ENCODE measurements around the gene MOSMO.

The MOSMO gene

DNA sequence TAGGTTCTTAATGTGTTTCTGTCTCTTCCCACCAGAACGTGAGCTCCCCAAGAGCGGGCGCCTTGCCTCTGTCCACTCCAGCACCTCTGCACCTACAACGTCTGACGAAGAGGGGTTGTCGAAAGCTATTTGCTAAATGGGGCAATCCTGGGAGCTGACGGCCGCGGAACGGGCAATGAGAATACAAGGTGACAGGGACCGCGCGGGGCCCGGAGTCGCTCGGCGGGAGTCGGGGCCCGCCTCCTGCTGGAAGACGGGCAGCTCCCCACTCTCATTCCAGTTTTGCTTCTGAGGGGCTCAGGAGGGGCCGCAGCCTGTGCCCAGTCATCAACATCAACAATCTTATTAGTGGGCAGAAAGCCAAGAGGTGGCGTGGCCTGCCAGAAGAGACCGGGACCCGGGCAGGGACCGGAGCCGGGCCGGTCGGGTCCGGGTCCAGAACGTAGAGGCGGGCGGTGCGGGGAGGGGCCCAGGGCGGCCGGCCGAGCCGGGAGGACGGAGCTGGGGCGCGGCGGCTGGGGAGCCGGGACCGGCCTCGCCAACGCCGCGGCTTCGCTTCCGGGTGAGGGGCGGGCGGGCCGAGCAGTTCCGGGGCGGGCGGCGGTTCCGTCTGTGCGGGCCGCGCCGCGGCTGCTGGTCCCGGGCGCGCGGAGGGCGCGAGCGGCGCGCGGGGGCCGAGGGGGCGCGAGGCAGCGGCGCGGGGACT, at the start of gene MOSMO:
TSS of gene MOSMO (plus strand) at position 603 of the 706 bp plus-strand sequence. CDS start 191 bp downstream, outside the sequence.
- in situ Hi-C loops (cut with MboI; ENCODE audit: low sequenced_read_pairs) = no loop called here

- in situ Hi-C loops (cut with MboI; ENCODE audit: low sequenced_read_pairs) = loop anchor here (25.0 kb wide), 1 partner anchor 147 kb away; no protein-coding TSS in a partner anchor
Observed at GRCh38 chr16:21959050-21959449, 48.9 kb upstream of the MOSMO start.

GRCh38 chr16:21962475-21962874, 45.4 kb upstream of the MOSMO start:
- in situ Hi-C loops (cut with MboI; ENCODE audit: low sequenced_read_pairs) = loop anchor here (25.0 kb wide), 1 partner anchor 150 kb away; no protein-coding TSS in a partner anchor

DNA sequence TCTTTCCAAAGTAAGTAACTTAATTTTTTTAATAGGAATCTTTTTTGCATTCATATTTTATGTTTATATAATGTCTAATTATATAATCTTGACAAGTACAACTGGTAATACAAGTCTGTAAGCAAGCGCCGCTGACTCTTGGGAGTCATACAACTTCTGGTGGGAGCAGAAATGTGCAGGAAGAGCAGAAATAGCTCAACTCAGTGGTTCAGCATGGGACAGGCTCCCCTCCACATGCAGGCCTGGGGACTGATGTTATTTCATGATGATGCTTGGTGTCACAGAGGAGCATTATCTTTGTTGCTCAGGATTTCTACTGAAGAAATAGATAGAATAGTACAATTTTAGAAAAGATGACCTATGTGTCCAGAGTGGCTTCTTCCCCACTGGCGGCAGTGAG, 44.0 kb upstream of the MOSMO start:
- in situ Hi-C loops (cut with MboI; ENCODE audit: low sequenced_read_pairs) = loop anchor here (25.0 kb wide), 1 partner anchor 152 kb away; no protein-coding TSS in a partner anchor

GRCh38 chr16:21964353-21964752, 43.6 kb upstream of the MOSMO start:
- in situ Hi-C loops (cut with MboI; ENCODE audit: low sequenced_read_pairs) = loop anchor here (25.0 kb wide), 1 partner anchor 152 kb away; no protein-coding TSS in a partner anchor

GRCh38 chr16:21971856-21972255, 36.1 kb upstream of the MOSMO start:
- in situ Hi-C loops (cut with MboI; ENCODE audit: low sequenced_read_pairs) = loop anchor here (25.0 kb wide), 1 partner anchor 160 kb away; no protein-coding TSS in a partner anchor

GRCh38 chr16:21973945-21974344, 34.0 kb upstream of the MOSMO start:
- in situ Hi-C loops (cut with MboI; ENCODE audit: low sequenced_read_pairs) = loop anchor here (25.0 kb wide), 1 partner anchor 162 kb away; no protein-coding TSS in a partner anchor

GRCh38 chr16:21980032-21980431, 27.9 kb upstream of the MOSMO start:
- in situ Hi-C loops (cut with MboI; ENCODE audit: low sequenced_read_pairs) = no loop called here

GRCh38 chr16:21982108-21982507, 25.8 kb upstream of the MOSMO start:
- in situ Hi-C loops (cut with MboI; ENCODE audit: low sequenced_read_pairs) = no loop called here

DNA sequence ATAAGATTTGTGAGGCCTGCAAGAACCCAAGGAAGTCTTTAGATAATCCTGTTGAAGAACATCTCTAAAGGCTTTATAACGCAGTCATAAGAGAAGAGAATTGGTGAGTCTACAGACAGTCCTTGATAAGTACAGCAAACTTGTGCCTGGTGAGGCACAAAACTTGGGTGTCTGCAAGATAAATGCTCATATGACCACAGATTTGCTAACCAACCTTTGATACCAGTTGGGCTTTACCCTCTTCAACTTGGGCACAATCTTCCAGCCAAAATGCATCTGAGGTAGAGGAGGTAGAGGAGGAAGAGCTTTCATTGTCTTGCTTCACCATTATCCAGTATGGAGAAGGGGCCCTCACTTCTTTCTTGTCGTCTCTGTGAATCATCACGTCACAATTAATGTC, 23.8 kb upstream of the MOSMO start:
- in situ Hi-C loops (cut with MboI; ENCODE audit: low sequenced_read_pairs) = no loop called here

GRCh38 chr16:21985524-21985923, 22.4 kb upstream of the MOSMO start:
- in situ Hi-C loops (cut with MboI; ENCODE audit: low sequenced_read_pairs) = no loop called here

GRCh38 chr16:21986692-21987246, 21.1 kb upstream of the MOSMO start:
- in situ Hi-C loops (cut with MboI; ENCODE audit: low sequenced_read_pairs) = no loop called here

GRCh38 chr16:21987498-21987897, 20.4 kb upstream of the MOSMO start:
- in situ Hi-C loops (cut with MboI; ENCODE audit: low sequenced_read_pairs) = no loop called here

DNA sequence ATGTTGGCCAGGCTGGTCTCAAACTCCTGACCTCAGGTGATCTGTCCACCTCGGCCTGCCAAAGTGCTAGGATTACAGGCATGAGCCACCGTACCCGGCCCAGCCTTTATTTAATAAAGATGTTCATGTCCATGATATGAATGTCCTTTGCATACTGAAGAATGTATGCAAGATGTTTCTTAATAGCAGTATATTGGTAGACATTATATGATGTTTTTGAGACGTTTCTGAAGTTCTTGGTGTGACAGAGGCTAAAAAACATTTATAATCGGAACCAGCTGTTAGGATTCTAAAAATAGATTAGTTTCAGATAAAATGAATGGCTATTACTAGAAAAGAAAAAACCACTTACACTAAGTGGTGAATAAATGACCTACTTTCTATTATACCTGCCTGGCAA, 18.8 kb upstream of the MOSMO start:
- in situ Hi-C loops (cut with MboI; ENCODE audit: low sequenced_read_pairs) = no loop called here

- in situ Hi-C loops (cut with MboI; ENCODE audit: low sequenced_read_pairs) = no loop called here
Observed at GRCh38 chr16:21989751-21990150, 18.2 kb upstream of the MOSMO start.

GRCh38 chr16:21990381-21990944, 17.4 kb upstream of the MOSMO start:
- in situ Hi-C loops (cut with MboI; ENCODE audit: low sequenced_read_pairs) = no loop called here

GRCh38 chr16:21991621-21992020, 16.3 kb upstream of the MOSMO start:
- in situ Hi-C loops (cut with MboI; ENCODE audit: low sequenced_read_pairs) = no loop called here

DNA sequence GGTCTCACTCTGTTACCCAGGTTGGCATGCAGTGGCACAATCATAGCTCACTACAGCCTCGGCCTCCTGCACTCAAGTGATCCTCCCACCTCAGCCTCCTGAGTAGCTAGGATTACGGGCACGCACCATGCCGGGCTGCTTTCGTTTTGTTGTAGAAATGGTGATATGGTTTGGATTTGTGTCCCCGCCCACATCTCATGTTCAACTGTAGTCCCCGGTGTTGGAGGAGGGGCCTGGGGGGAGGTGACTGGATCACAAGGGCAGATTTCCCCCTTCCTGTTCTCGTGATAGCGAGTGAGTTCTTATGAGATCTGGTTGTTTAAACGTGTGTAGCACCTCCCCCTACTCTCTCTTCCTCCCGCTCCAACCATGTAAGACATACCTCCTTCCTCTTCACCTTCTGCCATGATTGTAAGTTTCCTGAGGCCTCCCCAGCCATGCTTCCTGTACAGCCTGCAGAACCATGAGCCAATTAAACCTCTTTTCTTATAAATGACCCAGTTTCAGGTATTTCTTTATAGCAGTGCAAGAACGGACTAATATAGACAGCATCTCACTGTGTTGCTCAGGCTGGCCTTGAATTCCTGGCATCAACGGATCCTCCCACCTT, 12.9 kb upstream of the MOSMO start:
- in situ Hi-C loops (cut with MboI; ENCODE audit: low sequenced_read_pairs) = no loop called here

DNA sequence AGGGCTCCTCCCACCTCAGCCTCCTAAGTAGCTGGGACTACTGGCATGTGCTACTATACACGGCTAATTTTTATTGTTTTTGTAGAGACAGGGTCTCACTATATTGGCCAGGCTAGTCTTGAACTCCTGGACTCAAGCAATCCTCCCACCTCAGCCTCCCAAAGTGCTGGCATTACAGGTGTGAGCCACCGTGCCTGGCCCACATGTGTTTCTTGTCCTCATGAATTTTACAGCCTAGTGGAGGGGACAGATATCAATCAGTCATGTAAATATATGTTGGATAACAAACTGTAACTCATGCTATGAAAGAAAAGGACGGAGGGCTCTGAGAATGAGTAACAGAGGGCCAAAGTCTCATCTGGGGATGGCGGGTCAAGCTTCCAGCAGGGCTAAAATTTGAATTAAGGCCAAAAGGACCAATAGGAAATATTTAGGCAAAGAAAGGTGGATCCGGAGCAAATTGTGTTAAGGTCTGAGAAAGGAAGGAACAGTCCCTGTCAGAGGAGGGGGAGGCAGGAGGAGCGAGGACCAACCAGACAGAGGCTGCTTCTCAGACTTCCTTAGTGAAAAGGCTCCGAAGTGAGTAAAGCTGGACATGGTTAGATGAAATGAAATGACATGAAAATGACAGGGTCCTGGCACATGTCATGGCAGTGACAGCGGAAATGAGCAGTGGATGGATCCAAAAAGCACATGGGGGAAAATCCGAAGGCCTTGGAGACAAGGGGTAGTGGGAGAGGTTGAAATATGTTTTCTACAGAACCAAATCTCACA, 10.8 kb upstream of the MOSMO start:
- in situ Hi-C loops (cut with MboI; ENCODE audit: low sequenced_read_pairs) = no loop called here

GRCh38 chr16:21997697-21998480, 10.0 kb upstream of the MOSMO start:
- in situ Hi-C loops (cut with MboI; ENCODE audit: low sequenced_read_pairs) = no loop called here

All from HL-60/S4 treated with retinoic acid at 250 ng/mL for 4 days and 3 days (cell line).